ENCODE data around the gene MED7.
"Not testable (repeated sequence)": the region's sequence is repeated elsewhere in the genome, so short reads cannot be mapped to it uniquely, and the experiment has no call there.

MED7 gene

GRCh38 chr5:157142317-157143126, at the start of gene MED7:
MED7 (minus strand) TSS chr5:157142865; CDS start chr5:157139431, 3,434 bp downstream.
- in situ Hi-C loops (cut with MboI; ENCODE audit: low sequenced_read_pairs) = no loop called here

GRCh38 chr5:157189223-157189622, 46.6 kb upstream of the MED7 start:
- in situ Hi-C loops (cut with MboI; ENCODE audit: low sequenced_read_pairs) = no loop called here

- in situ Hi-C loops (cut with MboI; ENCODE audit: low sequenced_read_pairs) = no loop called here
Observed at GRCh38 chr5:157188270-157188669, 45.6 kb upstream of the MED7 start.

- in situ Hi-C loops (cut with MboI; ENCODE audit: low sequenced_read_pairs) = no loop called here
Observed at GRCh38 chr5:157187046-157187754, 44.5 kb upstream of the MED7 start.

- in situ Hi-C loops (cut with MboI; ENCODE audit: low sequenced_read_pairs) = no loop called here
Observed at GRCh38 chr5:157186309-157187045, 43.8 kb upstream of the MED7 start.

- in situ Hi-C loops (cut with MboI; ENCODE audit: low sequenced_read_pairs) = not testable (repeated sequence)
Observed at GRCh38 chr5:157185122-157185521, 42.5 kb upstream of the MED7 start.

- in situ Hi-C loops (cut with MboI; ENCODE audit: low sequenced_read_pairs) = no loop called here
Observed at GRCh38 chr5:157184117-157184670, 41.5 kb upstream of the MED7 start.

GRCh38 chr5:157182143-157182757, 39.6 kb upstream of the MED7 start:
- in situ Hi-C loops (cut with MboI; ENCODE audit: low sequenced_read_pairs) = no loop called here

GRCh38 chr5:157180374-157181264, 38.0 kb upstream of the MED7 start, which contains the start of gene ITK:
ITK (plus strand) TSS chr5:157180840; CDS start chr5:157180978, 138 bp downstream.
- in situ Hi-C loops (cut with MboI; ENCODE audit: low sequenced_read_pairs) = no loop called here

- in situ Hi-C loops (cut with MboI; ENCODE audit: low sequenced_read_pairs) = no loop called here
Observed at GRCh38 chr5:157178966-157179365, 36.3 kb upstream of the MED7 start.

- in situ Hi-C loops (cut with MboI; ENCODE audit: low sequenced_read_pairs) = no loop called here
Observed at GRCh38 chr5:157177953-157178352, 35.3 kb upstream of the MED7 start.

GRCh38 chr5:157175071-157175612, 32.5 kb upstream of the MED7 start:
- in situ Hi-C loops (cut with MboI; ENCODE audit: low sequenced_read_pairs) = no loop called here

GRCh38 chr5:157172403-157172802, 29.7 kb upstream of the MED7 start:
- in situ Hi-C loops (cut with MboI; ENCODE audit: low sequenced_read_pairs) = no loop called here

- in situ Hi-C loops (cut with MboI; ENCODE audit: low sequenced_read_pairs) = no loop called here
Observed at GRCh38 chr5:157168286-157168685, 25.6 kb upstream of the MED7 start.

- in situ Hi-C loops (cut with MboI; ENCODE audit: low sequenced_read_pairs) = no loop called here
Observed at GRCh38 chr5:157167214-157167621, 24.6 kb upstream of the MED7 start.

- in situ Hi-C loops (cut with MboI; ENCODE audit: low sequenced_read_pairs) = no loop called here
Observed at GRCh38 chr5:157166214-157167213, 23.8 kb upstream of the MED7 start, which contains the start of gene GARIN3. GARIN3 (minus strand) TSS chr5:157166264; CDS start chr5:157166168, 96 bp downstream.

- in situ Hi-C loops (cut with MboI; ENCODE audit: low sequenced_read_pairs) = no loop called here
Observed at GRCh38 chr5:157165668-157166067, 23.0 kb upstream of the MED7 start.

- in situ Hi-C loops (cut with MboI; ENCODE audit: low sequenced_read_pairs) = no loop called here
Observed at GRCh38 chr5:157165261-157165660, 22.6 kb upstream of the MED7 start.

All from HL-60/S4 (cell line).